Testis (tissue), 3 donors: ENCODE results near the gene ZNF654. TPM values are rescaled to one million over a fixed set of nuclear protein-coding genes. Genes with fewer than 3 reads are reported as not detected.

Experiments used
- DNase-seq: peaks from one replicate; pipeline ENCODE4 v3.0.0-alpha.2; 2019
- H3K27ac ChIP-seq, 2 donors: fragments of 200-600 bp; sonication (generic); one replicate each; pipeline ENCODE4 v1.5.1; 2019
- H3K27me3 ChIP-seq: fragments of 200-600 bp; sonication (generic); one replicate; pipeline ENCODE4 v1.5.1; 2019
- H3K36me3 ChIP-seq: fragments of 200-600 bp; sonication (generic); one replicate; pipeline ENCODE4 v1.5.1; 2017; ENCODE audit warnings: low read depth; ENCODE audit errors: missing control alignments
- H3K4me1 ChIP-seq: fragments of 200-600 bp; sonication (generic); one replicate; pipeline ENCODE4 v1.5.1; 2019
- H3K4me3 ChIP-seq, 2 donors: fragments of 200-600 bp; sonication (generic); one replicate each; pipeline ENCODE4 v1.5.1; 2017 to 2019
- H3K9me3 ChIP-seq: fragments of 200-600 bp; sonication (generic); one replicate; pipeline ENCODE4 v1.5.1; 2017
- POLR2A ChIP-seq: fragments of 450-650 bp; IDR thresholded peaks from one replicate; pipeline ENCODE4 v1.6.1; 2017; ENCODE audit warnings: antibody characterized with exemption, mild to moderate bottlenecking, moderate library complexity
- WGBS, 2 donors: methylation state at CpG; one replicate each; pipeline ENCODE4 v1.1.5; 2018; 5-methylcytosine and 5-hydroxymethylcytosine counted together
- intact Hi-C: fragments of 100-400 bp; cut with DNase I; formaldehyde crosslinking; loops from one replicate; pipeline ENCODE4 v1.15.1; 2023; ENCODE audit warnings: low total_unique reads
- polyA plus RNA-seq: library from polyadenylated mRNA; stranded (reverse); fragments of 350-450 nt; fragmentation: Illumina TruSeq; extraction: RNeasy Lipid Tissue Mini Kit (QIAGEN cat#74804); gene quantifications from one replicate; pipeline ENCODE4 v1.2.3, GENCODE V29; 2014; ENCODE audit warnings: low read depth, low replicate concordance; ENCODE audit not compliant: insufficient read depth
- total RNA-seq, 2 donors: library from RNA; depleted of rRNA; stranded (reverse); fragments of >200 nt; gene quantifications; one replicate each; pipeline ENCODE4 v1.2.3, GENCODE V29; 2016
- TF ChIP-seq, protein P1 (sequence below), 3 experiments: fragments of 450-650 bp in 2 of 3; fragments of 200-600 bp in 1 of 3; sonication (generic) in 1 of 3; IDR thresholded peaks; one replicate each; pipeline ENCODE4 v1.5.1; 2016 to 2019; ENCODE audit warnings: antibody characterized with exemption in 3 of 3, mild to moderate bottlenecking in 2 of 3, moderate library complexity in 1 of 3

The ZNF654 gene
- total and polyA plus RNA-seq, 3 donors from 2014 or later: 11.3 to 19.6 (median 17.0) TPM

DNA sequence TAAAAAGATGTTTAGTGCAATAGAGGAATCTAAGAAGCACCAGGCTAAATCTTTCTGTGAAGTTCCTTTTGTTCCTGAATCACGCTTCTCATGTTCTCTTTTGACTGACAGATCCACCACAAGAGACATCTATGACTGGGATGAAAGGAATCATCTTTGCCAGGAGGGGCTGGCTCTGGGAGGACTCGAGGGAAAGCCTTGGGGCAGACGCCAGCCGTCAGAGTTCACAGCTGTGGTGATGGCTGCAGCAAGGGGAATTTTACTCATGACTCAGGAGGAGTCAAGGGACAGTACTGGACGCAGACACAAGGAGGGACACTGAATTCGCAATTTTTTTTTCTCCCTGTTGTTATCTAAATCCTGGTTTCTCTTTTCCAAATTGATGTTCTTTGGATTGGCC lies 129.4 kb downstream of the ZNF654 start:
- intact Hi-C loops: no loop called here
- TF ChIP-seq, protein P1, sequence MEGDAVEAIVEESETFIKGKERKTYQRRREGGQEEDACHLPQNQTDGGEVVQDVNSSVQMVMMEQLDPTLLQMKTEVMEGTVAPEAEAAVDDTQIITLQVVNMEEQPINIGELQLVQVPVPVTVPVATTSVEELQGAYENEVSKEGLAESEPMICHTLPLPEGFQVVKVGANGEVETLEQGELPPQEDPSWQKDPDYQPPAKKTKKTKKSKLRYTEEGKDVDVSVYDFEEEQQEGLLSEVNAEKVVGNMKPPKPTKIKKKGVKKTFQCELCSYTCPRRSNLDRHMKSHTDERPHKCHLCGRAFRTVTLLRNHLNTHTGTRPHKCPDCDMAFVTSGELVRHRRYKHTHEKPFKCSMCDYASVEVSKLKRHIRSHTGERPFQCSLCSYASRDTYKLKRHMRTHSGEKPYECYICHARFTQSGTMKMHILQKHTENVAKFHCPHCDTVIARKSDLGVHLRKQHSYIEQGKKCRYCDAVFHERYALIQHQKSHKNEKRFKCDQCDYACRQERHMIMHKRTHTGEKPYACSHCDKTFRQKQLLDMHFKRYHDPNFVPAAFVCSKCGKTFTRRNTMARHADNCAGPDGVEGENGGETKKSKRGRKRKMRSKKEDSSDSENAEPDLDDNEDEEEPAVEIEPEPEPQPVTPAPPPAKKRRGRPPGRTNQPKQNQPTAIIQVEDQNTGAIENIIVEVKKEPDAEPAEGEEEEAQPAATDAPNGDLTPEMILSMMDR (IDR thresholded peaks at IDR 0.05): no peak
- no peak for TF ChIP-seq POLR2A
- Histone ChIP-seq H3K9me3 (no peaks in the 10 kb centered on the region), H3K27ac (no peak overlapping the region), H3K27me3 (no peaks in the 10 kb centered on the region), H3K36me3 (no peaks in the 10 kb centered on the region), H3K4me3 (no peak overlapping the region), H3K4me1 (no peaks in the 10 kb centered on the region)
- DNase-seq: no peak
- 39 to 63% methylated on average over 3 to 6 of the region's 6 CpGs for WGBS, 2 donors

- Histone ChIP-seq H3K27ac (no peak overlapping the region), H3K9me3 (no peaks in the 10 kb centered on the region), H3K4me3 (no peak overlapping the region), H3K36me3 (no peaks in the 10 kb centered on the region), H3K27me3 (no peaks in the 10 kb centered on the region), H3K4me1 (no peaks in the 10 kb centered on the region)
- TF ChIP-seq, protein P1 (IDR thresholded peaks at IDR 0.05): no peak
- TF ChIP-seq POLR2A: no peak
- intact Hi-C loops: no loop called here
- DNase-seq: no peak
- WGBS, 2 donors: 64 to 73% methylated on average over 11 of the region's 11 CpGs
These were observed 130.3 kb downstream of the ZNF654 start for GRCh38 chr3:88189361-88189810.

DNA sequence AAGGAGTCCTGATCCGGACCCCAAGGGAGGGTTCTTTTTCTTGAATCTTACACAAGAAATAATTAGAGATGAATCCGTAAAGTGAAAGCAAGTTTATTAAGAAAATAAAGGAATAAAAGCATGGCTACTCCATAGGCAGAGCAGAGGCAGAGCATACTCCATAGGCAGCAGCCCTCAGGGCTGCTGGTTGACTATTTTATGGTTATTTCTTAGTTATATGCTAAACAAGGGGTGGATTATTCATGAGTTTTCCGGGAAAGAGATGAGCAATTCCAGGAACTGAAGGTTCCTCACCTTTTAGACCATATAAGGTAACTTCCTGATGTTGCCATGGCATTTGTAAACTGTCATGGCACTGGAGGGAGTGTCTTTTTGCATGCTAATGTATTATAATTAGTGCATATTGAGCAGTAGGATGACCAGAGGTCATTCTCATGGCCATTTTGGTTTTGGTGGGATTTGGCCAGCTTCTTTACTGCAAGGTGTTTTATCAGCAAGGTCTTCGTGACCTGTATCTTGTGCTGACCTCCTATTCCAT lies 132.9 kb downstream of the ZNF654 start:
- no peaks in the 10 kb centered on the region for H3K9me3 ChIP-seq
- TF ChIP-seq, protein P1 (IDR thresholded peaks at IDR 0.05): no peak
- no peak for TF ChIP-seq POLR2A
- no peak overlapping the region for H3K4me3 ChIP-seq
- intact Hi-C loops: no loop called here
- 66 to 83% methylated on average over 4 of the region's 4 CpGs for WGBS, 2 donors
- no peaks in the 10 kb centered on the region for H3K4me1 ChIP-seq
- no peak for DNase-seq
- no peaks in the 10 kb centered on the region for H3K27me3 ChIP-seq
- no peaks in the 10 kb centered on the region for H3K36me3 ChIP-seq
- no peak overlapping the region for H3K27ac ChIP-seq

DNA sequence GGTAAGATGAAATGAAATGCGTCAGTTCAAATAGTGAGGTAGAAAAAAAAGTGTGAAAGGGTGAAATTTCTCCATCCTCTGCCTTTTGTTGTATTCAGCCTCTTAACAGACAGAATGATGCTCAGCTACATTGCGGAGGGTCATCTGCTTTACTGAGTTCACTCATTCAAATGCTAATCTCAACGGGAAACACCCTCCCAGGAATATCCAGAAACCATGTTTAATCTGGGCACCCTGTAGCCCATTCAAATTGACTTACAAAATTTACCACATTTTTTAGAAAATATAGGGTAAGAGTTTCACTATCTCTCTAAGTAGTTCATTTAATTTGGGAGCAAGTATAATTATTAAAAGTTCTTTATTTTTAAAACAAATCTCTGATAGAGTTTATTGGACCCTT lies 133.6 kb downstream of the ZNF654 start:
- Histone ChIP-seq H3K4me1 (no peaks in the 10 kb centered on the region), H3K4me3 (no peak overlapping the region), H3K27me3 (no peaks in the 10 kb centered on the region), H3K9me3 (no peaks in the 10 kb centered on the region), H3K27ac (no peak overlapping the region), H3K36me3 (no peaks in the 10 kb centered on the region)
- TF ChIP-seq, protein P1 (IDR thresholded peaks at IDR 0.05): no peak
- no peak for TF ChIP-seq POLR2A
- intact Hi-C loops: no loop called here
- no peak for DNase-seq
- 58 to 75% methylated on average over 3 of the region's 3 CpGs for WGBS, 2 donors

Other genes starting within 250 kb of the ZNF654 start
- gene CGGBP1, start 250 bp upstream of the ZNF654 start, total RNA-seq: 10 to 100 TPM; 54.0 to 68.0 TPM
- gene CGGBP1, start 250 bp upstream of the ZNF654 start, polyA plus RNA-seq: 66.4 TPM
- gene C3orf38, start 90.7 kb downstream of the ZNF654 start, total RNA-seq: 10 to 100 TPM; 33.0 to 38.2 TPM
- 62.2 TPM for gene C3orf38, start 90.7 kb downstream of the ZNF654 start, polyA plus RNA-seq